ENCODE data around the gene TCHP. TPM values are rescaled to one million over a fixed set of nuclear protein-coding genes. Genes with fewer than 3 reads are reported as not detected.
"Not testable (repeated sequence)": the region's sequence is repeated elsewhere in the genome, so short reads cannot be mapped to it uniquely, and the experiment has no call there.

TCHP gene
- total RNA-seq, 1 experiment from 2014 or later: 13.8 TPM

- no peak for DNase-seq (ENCODE audit: low read depth)
Observed at GRCh38 chr12:109879351-109880042, 20.6 kb upstream of the TCHP start.

GRCh38 chr12:109880043-109880931, 19.8 kb upstream of the TCHP start, which contains the start of gene GLTP:
GLTP (minus strand) TSS chr12:109880541; CDS start chr12:109880374, 167 bp downstream.
- peak; percentile 80 for DNase-seq (ENCODE audit: low read depth)

- DNase-seq (ENCODE audit: low read depth): no peak
Observed at GRCh38 chr12:109880938-109881337, 19.1 kb upstream of the TCHP start.

- no peak for DNase-seq (ENCODE audit: low read depth)
Observed at GRCh38 chr12:109881752-109882151, 18.3 kb upstream of the TCHP start.

- no peak for DNase-seq (ENCODE audit: low read depth)
Observed at GRCh38 chr12:109883461-109883860, 16.6 kb upstream of the TCHP start.

- no peak for DNase-seq (ENCODE audit: low read depth)
Observed at GRCh38 chr12:109885616-109886015, 14.5 kb upstream of the TCHP start.

GRCh38 chr12:109888179-109889020, 11.7 kb upstream of the TCHP start:
- peak; percentile 90 for DNase-seq (ENCODE audit: low read depth)

GRCh38 chr12:109890620-109891170, 9.4 kb upstream of the TCHP start:
- peak; percentile 12 for DNase-seq (ENCODE audit: low read depth)

GRCh38 chr12:109891731-109892130, 8.3 kb upstream of the TCHP start:
- DNase-seq (ENCODE audit: low read depth): not testable (repeated sequence)

- DNase-seq (ENCODE audit: low read depth): no peak
Observed at GRCh38 chr12:109892165-109892715, 7.8 kb upstream of the TCHP start.

GRCh38 chr12:109892748-109893147, 7.3 kb upstream of the TCHP start:
- DNase-seq (ENCODE audit: low read depth): no peak

GRCh38 chr12:109893261-109893995, 6.6 kb upstream of the TCHP start:
- DNase-seq (ENCODE audit: low read depth): no peak

- no peak for DNase-seq (ENCODE audit: low read depth)
Observed at GRCh38 chr12:109894939-109895338, 5.1 kb upstream of the TCHP start.

- no peak for DNase-seq (ENCODE audit: low read depth)
Observed at GRCh38 chr12:109896188-109896587, 3.9 kb upstream of the TCHP start.

GRCh38 chr12:109897029-109897428, 3.0 kb upstream of the TCHP start:
- no peak for DNase-seq (ENCODE audit: low read depth)

GRCh38 chr12:109899345-109899744, 729 bp upstream of the TCHP start:
- DNase-seq (ENCODE audit: low read depth): not testable (repeated sequence)

- peak; percentile 8 for DNase-seq (ENCODE audit: low read depth)
Observed at GRCh38 chr12:109900752-109901580, 892 bp downstream of the TCHP start.

- DNase-seq (ENCODE audit: low read depth): no peak
Observed at GRCh38 chr12:109902891-109903418, 2.9 kb downstream of the TCHP start.

GRCh38 chr12:109905301-109905700, 5.2 kb downstream of the TCHP start:
- no peak for DNase-seq (ENCODE audit: low read depth)
